PFSK-1 (cell line): ENCODE measurements around the gene ZNF19. TPM values are rescaled to one million over a fixed set of nuclear protein-coding genes. Genes with fewer than 3 reads are reported as not detected.

Source experiments
- FOXP2 ChIP-seq: optimal IDR thresholded peaks from 2 replicates; pipeline ENCODE3; 2011; ENCODE audit warnings: borderline replicate concordance, control low read depth, inconsistent platforms; ENCODE audit not compliant: insufficient read depth; ENCODE audit errors: extremely low read length, extremely low read depth
- POLR2AphosphoS5 ChIP-seq: IDR thresholded peaks from 2 replicates; pipeline ENCODE4 v1.6.1; 2012; ENCODE audit warnings: low read depth, mild to moderate bottlenecking, control low read depth, low read length, moderate library complexity
- SIN3A ChIP-seq: IDR thresholded peaks from 2 replicates; pipeline ENCODE4 v1.6.1; 2012; ENCODE audit warnings: mild to moderate bottlenecking, low read length, moderate library complexity, borderline replicate concordance; ENCODE audit not compliant: insufficient read depth
- TAF1 ChIP-seq: IDR thresholded peaks from 2 replicates; pipeline ENCODE4 v1.6.1; 2012; ENCODE audit warnings: low read length, control low read depth, borderline replicate concordance; ENCODE audit not compliant: insufficient read depth
- polyA plus RNA-seq: library from polyadenylated mRNA; unstranded; fragments of >200 nt; gene quantifications from one replicate; pipeline ENCODE4 v1.2.1, GENCODE V29; 2012; ENCODE audit warnings: low read depth, missing spikeins; ENCODE audit not compliant: insufficient read length
- TF ChIP-seq, protein P1 (sequence below), 2 experiments: IDR thresholded peaks; 2 replicates each; pipeline versions ENCODE4 v1.6.1 to v1.8.0; 2011 to 2012; ENCODE audit warnings: low read depth in 2 of 2, low read length in 2 of 2, control low read depth in 1 of 2, inconsistent platforms in 1 of 2, mild to moderate bottlenecking in 1 of 2, moderate library complexity in 1 of 2; ENCODE audit not compliant: insufficient read depth in 1 of 2

ZNF19 gene
- polyA plus RNA-seq: 0.58 TPM

DNA sequence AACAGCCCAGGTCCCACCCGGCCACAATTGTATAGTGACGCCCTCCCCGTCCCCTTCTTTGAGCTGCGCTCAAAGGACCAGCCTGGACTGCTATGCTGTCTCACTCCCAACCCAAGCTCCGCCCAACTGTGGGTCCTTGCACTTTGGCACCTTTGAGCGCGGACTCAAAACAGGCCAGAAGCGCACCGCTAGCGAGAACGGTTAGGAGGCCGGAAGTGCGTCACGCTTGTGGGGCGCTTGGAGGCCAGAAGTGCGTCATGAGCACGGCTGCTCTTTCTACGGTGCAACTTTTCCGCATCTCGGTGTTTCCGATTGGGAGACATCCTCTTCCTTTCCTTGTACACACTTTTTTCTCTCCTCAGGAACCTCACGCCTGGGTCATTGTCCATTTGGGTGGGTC lies at the start of gene ZNF19:
Gene ZNF19 (minus strand): TSS at position 203 of the 400 bp plus-strand sequence. CDS start 7,210 bp downstream, outside the sequence.
- TF ChIP-seq SIN3A (no peak), TAF1 (no peak), FOXP2 (no peak), POLR2AphosphoS5 (no peak)
- TF ChIP-seq, protein P1, sequence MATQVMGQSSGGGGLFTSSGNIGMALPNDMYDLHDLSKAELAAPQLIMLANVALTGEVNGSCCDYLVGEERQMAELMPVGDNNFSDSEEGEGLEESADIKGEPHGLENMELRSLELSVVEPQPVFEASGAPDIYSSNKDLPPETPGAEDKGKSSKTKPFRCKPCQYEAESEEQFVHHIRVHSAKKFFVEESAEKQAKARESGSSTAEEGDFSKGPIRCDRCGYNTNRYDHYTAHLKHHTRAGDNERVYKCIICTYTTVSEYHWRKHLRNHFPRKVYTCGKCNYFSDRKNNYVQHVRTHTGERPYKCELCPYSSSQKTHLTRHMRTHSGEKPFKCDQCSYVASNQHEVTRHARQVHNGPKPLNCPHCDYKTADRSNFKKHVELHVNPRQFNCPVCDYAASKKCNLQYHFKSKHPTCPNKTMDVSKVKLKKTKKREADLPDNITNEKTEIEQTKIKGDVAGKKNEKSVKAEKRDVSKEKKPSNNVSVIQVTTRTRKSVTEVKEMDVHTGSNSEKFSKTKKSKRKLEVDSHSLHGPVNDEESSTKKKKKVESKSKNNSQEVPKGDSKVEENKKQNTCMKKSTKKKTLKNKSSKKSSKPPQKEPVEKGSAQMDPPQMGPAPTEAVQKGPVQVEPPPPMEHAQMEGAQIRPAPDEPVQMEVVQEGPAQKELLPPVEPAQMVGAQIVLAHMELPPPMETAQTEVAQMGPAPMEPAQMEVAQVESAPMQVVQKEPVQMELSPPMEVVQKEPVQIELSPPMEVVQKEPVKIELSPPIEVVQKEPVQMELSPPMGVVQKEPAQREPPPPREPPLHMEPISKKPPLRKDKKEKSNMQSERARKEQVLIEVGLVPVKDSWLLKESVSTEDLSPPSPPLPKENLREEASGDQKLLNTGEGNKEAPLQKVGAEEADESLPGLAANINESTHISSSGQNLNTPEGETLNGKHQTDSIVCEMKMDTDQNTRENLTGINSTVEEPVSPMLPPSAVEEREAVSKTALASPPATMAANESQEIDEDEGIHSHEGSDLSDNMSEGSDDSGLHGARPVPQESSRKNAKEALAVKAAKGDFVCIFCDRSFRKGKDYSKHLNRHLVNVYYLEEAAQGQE (IDR thresholded peaks at IDR 0.05; ENCODE audit: insufficient read depth in 1 of 2, low read depth in 2 of 2, low read length in 2 of 2): no peak

DNA sequence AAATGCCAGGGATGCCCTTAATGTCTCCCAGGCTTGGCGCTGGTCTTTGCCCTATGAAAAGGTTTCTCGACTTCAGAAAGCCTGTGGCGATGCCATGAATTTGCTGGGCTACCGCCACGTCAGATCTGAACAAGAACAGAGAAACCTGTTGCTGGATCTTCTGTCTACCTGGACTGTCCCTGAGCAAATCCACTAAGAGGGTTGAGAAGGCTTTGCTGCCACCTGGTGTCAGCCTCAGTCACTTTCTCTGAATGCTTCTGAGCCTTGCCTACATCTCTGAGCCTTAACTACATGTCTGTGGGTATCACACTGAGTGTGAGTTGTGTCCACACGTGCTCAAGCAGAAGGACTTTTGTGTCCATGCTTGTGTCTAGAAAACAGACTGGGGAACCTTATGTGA lies 48.5 kb upstream of the ZNF19 start:
- TF ChIP-seq, protein P1 (IDR thresholded peaks at IDR 0.05; ENCODE audit: insufficient read depth in 1 of 2, low read depth in 2 of 2, low read length in 2 of 2): no peak
- TF ChIP-seq SIN3A: no peak
- TF ChIP-seq TAF1: no peak
- TF ChIP-seq POLR2AphosphoS5: no peak
- TF ChIP-seq FOXP2: no peak

DNA sequence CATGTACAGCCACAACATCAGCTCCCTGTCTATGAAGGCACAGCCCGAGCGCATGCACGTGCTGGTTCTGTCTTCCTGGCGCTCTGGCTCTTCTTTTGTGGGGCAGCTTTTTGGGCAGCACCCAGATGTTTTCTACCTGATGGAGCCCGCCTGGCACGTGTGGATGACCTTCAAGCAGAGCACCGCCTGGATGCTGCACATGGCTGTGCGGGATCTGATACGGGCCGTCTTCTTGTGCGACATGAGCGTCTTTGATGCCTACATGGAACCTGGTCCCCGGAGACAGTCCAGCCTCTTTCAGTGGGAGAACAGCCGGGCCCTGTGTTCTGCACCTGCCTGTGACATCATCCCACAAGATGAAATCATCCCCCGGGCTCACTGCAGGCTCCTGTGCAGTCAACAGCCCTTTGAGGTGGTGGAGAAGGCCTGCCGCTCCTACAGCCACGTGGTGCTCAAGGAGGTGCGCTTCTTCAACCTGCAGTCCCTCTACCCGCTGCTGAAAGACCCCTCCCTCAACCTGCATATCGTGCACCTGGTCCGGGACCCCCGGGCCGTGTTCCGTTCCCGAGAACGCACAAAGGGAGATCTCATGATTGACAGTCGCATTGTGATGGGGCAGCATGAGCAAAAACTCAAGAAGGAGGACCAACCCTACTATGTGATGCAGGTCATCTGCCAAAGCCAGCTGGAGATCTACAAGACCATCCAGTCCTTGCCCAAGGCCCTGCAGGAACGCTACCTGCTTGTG lies 47.8 kb upstream of the ZNF19 start:
- TF ChIP-seq TAF1: no peak
- TF ChIP-seq SIN3A: no peak
- TF ChIP-seq, protein P1 (IDR thresholded peaks at IDR 0.05; ENCODE audit: insufficient read depth in 1 of 2, low read depth in 2 of 2, low read length in 2 of 2): no peak
- no peak for TF ChIP-seq FOXP2
- no peak for TF ChIP-seq POLR2AphosphoS5

DNA sequence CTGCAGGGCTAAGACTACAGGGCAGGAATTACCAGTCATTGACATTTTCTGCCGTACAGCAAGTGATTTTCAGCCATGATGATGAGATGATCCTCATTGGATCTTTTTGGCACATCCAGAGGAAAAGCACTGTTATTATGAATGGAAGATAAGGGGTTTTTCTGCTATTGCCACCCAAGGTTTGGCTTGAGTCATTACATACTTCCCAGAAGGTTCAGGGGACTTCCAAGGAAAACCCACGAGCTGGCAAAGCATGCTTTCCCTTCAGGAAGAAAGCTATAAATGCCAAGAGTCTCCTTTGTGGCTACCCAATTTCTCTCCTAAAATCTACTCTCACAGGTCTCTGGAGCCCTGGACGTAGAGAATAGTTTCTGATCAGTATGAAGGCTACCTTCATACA lies 43.2 kb upstream of the ZNF19 start:
- TF ChIP-seq POLR2AphosphoS5 (no peak), TAF1 (no peak)
- TF ChIP-seq, protein P1 (IDR thresholded peaks at IDR 0.05; ENCODE audit: insufficient read depth in 1 of 2, low read depth in 2 of 2, low read length in 2 of 2): no peak
